Pons (tissue), 1 donor: ENCODE results near the gene NOP9.

Experiments used
- DNase-seq: peaks from one replicate; pipeline ENCODE4 v3.0.0-alpha.2; 2016; ENCODE audit warnings: low spot score

The NOP9 gene

DNA sequence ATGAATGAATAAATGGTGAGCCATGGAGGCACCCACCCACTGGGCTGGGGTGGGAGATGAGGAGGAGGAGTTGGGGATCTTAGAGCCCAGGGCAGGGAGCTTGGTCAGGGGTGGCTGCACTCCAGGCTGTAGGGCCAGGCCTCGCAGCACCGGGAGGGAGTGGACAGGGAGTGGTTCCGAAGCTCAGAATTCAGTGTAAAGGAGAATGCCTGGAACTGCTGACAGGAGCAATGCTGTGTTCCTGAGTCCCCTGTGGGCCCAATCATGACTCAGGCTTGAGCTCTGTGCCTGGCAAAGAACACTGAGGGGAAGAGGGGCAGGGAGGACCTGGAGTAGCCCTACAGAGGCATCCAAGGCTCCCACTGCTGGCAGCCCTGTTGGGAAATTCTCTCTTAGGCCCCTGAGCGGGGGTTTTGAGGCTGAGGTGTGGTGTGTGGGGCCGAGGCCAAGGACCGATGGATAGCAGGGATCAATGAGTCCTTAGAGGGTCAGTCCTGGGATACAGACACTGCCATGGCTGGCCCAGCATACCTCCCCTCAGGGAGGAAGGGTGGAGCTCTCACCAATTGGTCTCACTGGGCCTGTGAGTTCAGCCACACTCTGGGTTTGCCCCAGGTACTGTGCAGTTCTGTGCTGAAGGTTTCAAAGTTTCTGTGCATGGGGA is 18.7 kb upstream of the NOP9 start:
- no peak for DNase-seq

DNA sequence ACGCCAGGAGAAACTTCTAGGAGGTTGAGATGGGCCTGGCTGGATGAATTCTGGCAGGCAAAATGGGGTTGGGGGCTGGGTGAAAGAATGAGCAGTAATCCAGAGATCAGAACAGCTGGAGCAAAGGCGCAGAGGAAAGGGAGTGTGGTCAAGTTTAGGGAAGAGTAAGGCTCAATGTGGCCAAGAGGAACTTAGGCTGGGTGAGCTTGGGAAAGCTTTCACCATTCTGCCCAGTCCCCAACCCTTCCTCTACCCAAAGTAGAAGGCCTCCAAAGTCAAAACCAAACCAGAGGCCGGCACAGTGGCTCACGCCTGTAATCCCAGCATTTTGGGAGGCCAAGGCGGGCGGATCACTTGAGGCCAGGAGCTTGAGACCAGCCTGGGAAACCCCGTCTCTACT is 18.0 kb upstream of the NOP9 start:
- no peak for DNase-seq

DNA sequence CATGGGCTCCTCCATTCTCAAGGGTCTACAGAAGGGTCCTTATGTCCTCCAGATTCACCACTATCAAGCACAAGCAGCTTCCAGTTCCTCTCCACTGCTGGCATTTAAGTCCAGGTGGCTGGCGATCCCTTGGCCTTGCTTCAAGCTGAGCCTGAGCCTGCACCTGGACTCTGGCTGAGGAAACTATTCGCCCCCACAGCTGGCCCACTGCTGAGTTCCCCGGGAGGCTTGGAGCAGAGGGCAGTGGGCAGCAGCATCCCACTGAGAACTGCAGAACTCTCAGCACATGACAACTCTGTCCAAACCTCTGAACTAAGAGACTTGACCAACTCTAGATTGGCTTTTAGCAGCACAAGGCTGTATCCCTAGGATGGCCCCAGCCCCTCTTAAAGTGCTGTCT is 16.9 kb upstream of the NOP9 start:
- no peak for DNase-seq

DNA sequence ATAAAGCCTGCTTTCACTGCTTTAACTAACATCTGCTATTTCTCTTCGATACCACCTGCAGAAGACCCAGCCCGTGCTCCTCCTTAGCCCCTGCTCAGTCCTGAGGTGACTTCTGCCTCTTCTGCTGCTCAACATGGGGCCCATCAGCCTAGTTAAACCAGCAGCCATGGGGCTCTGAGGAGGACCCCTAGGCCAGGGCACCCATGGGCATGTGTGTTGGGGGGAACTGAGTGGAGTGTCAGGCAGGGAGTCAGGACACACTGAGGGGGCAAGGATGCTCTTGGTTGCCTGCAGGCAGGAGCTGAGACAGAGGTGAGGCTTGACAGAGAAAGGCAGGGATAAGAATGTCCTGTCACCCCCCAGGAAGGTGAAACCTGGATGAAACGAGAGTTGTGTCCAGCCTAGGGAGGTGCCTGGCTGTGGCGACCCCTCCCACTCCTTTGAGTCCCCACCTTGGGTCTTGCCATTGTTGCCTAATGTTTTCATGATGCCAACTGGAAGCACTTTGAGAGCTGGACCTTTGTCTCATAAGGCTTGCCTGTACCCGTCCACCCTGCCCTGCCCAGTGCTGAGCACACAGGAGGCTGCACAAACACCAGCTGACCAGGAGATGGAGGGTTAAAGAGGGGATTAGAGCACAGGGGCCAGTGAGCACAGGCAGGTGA is 15.7 kb upstream of the NOP9 start:
- no peak for DNase-seq

- no peak for DNase-seq
Observed at GRCh38 chr14:24284501-24285035, 15.1 kb upstream of the NOP9 start.

GRCh38 chr14:24285351-24285750 is 14.3 kb upstream of the NOP9 start:
- no peak for DNase-seq

DNA sequence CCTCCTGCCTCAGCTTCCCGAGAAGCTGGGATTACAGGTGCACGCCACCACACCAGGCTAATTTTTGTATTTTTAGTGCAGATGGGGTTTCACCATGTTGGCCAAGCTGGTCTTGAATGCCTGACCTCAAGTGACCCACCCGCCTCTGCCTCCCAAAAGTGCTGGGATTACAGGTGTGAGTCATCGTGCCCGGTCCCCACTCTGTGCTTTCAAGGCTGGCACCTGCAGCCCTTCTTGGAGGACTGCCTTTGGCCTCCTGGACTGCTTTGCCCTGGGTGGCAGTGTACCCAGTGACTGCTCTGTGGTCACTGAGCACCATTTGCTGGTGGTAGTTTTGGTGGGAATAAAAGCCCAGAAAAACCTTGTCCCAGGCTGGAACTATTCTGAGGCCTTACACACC is 12.7 kb upstream of the NOP9 start:
- no peak for DNase-seq

DNA sequence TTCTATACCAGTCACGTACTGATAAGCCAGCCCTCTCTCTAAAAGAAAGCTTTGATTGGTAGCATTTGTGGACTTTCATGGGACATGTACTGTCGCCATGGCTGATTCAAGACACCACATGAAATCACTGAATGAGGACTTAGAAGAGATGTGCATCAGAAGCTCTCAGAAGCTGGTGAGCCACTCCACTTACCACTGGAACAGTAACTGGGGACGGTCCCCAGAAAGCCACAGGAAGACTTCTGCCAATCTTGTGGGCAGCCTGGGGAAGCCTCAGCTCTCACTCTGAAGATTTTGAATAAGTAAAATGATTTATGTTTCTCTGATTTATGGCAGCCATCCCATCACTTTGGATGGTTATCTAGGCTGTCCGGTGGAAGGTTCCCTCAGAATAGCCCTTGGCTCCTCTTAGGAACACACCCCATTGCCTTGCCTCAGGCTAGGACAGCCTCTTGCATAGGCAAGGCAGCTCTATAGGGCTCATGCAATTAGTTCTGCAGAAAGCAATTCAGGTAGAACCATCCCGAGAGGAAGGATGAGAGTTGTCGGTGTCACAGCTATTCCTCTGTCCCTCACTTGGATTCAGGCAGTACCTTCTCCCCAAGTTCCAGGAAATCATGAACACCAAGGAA is 9.9 kb upstream of the NOP9 start:
- no peak for DNase-seq

GRCh38 chr14:24290746-24291145 is 8.9 kb upstream of the NOP9 start:
- DNase-seq = no peak

- DNase-seq = no peak
Observed at GRCh38 chr14:24291446-24292117, 8.1 kb upstream of the NOP9 start.

GRCh38 chr14:24292118-24292807 is 7.4 kb upstream of the NOP9 start:
- DNase-seq = no peak

DNA sequence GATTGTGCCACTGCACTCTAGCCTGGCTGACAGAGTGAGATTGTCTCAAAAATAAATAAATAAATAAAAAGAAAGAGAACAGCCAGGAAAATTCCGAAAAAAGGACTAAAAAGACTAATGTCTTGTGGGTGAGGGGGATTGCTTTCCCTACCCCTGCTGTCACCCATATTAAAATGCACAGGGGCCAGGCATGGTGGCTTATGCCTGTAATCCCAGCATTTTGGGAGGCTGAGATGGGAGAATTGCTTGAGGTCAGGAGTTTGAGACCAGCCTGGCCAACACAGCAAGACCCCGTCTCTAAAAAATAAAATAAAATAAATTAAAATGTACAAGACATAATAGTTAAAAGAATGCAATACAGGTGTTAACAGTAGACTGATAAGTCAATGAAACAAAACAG is 6.1 kb upstream of the NOP9 start:
- DNase-seq = no peak

GRCh38 chr14:24296341-24297157 is 3.1 kb upstream of the NOP9 start:
- DNase-seq = peak; percentile 77

- DNase-seq = peak; percentile 40
Observed at GRCh38 chr14:24297190-24297964, 2.3 kb upstream of the NOP9 start.

DNA sequence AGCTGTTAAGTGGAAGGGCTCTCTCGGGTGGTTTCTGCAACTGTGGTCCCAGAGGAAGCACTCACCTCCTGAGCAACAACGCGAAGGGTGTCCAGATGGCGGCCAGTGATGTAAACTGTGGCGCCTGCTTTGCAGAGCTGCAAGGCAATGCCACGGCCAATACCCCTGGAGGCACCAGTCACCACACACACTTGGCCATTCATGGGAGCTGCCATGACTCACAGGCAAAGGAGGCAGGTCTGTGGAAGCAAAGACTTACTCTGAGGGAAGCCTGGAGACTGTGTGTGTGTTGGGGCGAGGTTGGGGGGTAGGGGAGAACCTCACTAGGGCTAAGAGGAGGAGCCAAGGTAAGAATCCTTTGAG is 777 bp upstream of the NOP9 start:
- peak; percentile 29 for DNase-seq

GRCh38 chr14:24300326-24300980 is 803 bp downstream of the NOP9 start:
- no peak for DNase-seq

GRCh38 chr14:24304019-24304387 is 4.4 kb downstream of the NOP9 start:
- DNase-seq = no peak

DNA sequence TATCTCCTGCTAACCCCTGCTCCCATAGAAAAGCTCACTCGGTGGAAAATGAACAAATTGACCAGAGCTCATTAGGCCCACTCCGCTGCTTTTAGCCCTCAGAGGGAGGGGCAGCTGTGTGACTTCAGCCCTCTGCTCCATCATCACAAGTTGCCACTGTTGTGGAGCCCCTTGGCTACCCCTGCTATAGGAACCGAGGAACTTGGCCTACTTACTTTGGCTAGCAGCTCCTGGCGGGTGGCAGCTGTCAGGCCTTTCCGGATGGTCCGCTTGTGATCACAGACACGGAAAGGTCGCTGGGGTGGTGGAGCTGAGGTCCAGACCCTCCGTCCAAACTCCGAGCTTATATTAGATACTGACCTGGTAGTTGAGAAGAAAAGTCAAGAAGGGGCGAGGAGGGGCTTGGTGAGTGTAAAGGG is 7.5 kb downstream of the NOP9 start:
- no peak for DNase-seq

GRCh38 chr14:24307575-24308341 is 8.1 kb downstream of the NOP9 start, which contains the start of gene CIDEB:
CIDEB (minus strand) TSS chr14:24307977; CDS start chr14:24307858, 119 bp downstream.
- peak; percentile 57 for DNase-seq
